Stomach (tissue), 4 donors: ENCODE data around the gene HSPA4.

Experiments
- EP300 ChIP-seq: sonication (generic); formaldehyde crosslinking; IDR thresholded peaks from one replicate; pipeline ENCODE4 v1.6.1; 2017; ENCODE audit warnings: antibody characterized with exemption
- POLR2AphosphoS5 ChIP-seq, 3 donors: sonication (generic); formaldehyde crosslinking; IDR thresholded peaks; one replicate each; pipeline ENCODE4 v1.6.1; 2016; ENCODE audit warnings: antibody characterized with exemption in 3 of 3
- TF ChIP-seq, protein P1 (sequence below), 7 experiments: fragments of 450-650 bp in 4 of 7; fragments of 200-600 bp in 3 of 7; sonication (generic) in 3 of 7; IDR thresholded peaks; one replicate each; pipeline ENCODE4 v1.5.1; 2016 to 2019; ENCODE audit warnings: antibody characterized with exemption in 7 of 7, control low read depth in 2 of 7, mild to moderate bottlenecking in 1 of 7

DNA sequence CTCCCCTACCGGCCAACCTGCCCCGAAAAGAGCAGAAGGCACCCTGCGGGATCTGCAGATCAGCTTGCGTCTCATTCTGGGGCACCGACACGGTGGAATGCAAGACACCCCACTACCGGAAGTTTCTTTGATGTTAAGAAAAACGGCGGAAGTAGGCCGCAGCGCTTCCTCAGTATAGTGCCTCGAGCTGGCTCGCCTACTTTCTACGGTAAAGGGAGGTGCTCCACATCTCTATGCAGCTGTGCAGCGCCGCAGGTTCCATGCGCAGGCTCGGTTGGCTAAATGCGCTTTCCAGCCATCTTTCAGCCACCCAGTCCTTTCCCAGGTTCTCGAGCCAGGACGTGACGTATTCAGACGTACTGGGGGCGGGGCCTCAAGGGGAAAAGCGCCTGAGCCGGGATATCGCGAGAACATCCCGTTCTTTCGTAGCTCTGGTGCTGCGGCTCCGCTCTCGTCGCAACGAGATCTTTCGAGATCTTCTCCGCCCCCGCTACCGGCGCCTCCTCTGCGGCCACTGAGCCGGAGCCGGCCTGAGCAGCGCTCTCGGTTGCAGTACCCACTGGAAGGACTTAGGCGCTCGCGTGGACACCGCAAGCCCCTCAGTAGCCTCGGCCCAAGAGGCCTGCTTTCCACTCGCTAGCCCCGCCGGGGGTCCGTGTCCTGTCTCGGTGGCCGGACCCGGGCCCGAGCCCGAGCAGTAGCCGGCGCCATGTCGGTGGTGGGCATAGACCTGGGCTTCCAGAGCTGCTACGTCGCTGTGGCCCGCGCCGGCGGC, at the start of gene HSPA4:
- no peak for TF ChIP-seq EP300
- TF ChIP-seq, protein P1, sequence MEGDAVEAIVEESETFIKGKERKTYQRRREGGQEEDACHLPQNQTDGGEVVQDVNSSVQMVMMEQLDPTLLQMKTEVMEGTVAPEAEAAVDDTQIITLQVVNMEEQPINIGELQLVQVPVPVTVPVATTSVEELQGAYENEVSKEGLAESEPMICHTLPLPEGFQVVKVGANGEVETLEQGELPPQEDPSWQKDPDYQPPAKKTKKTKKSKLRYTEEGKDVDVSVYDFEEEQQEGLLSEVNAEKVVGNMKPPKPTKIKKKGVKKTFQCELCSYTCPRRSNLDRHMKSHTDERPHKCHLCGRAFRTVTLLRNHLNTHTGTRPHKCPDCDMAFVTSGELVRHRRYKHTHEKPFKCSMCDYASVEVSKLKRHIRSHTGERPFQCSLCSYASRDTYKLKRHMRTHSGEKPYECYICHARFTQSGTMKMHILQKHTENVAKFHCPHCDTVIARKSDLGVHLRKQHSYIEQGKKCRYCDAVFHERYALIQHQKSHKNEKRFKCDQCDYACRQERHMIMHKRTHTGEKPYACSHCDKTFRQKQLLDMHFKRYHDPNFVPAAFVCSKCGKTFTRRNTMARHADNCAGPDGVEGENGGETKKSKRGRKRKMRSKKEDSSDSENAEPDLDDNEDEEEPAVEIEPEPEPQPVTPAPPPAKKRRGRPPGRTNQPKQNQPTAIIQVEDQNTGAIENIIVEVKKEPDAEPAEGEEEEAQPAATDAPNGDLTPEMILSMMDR (IDR thresholded peaks at IDR 0.05) = no peak
- peak; percentile 85 to 95 (median 95) for TF ChIP-seq POLR2AphosphoS5 (IDR thresholded peaks at IDR 0.05)
